HG03175 (cell line): ENCODE measurements around the gene PAFAH1B2.

Experiments used
- ATAC-seq: cut with Tn5 transposase; IDR thresholded peaks from one replicate; pipeline ENCODE4 v1.9.1; 2021; ENCODE audit warnings: mild to moderate bottlenecking, moderate library complexity; ENCODE audit not compliant: unreplicated experiment

PAFAH1B2 gene

GRCh38 chr11:117187799-117188481 lies 43.9 kb downstream of the PAFAH1B2 start:
- ATAC-seq = no peak

- no peak for ATAC-seq
These were observed 44.6 kb downstream of the PAFAH1B2 start for GRCh38 chr11:117188620-117189081.

GRCh38 chr11:117189191-117189940 lies 45.3 kb downstream of the PAFAH1B2 start:
- peak; percentile 55 for ATAC-seq

- ATAC-seq = no peak
These were observed 46.0 kb downstream of the PAFAH1B2 start for GRCh38 chr11:117189941-117190544.

GRCh38 chr11:117191680-117192400 lies 47.8 kb downstream of the PAFAH1B2 start:
- ATAC-seq = no peak

GRCh38 chr11:117192401-117192875 lies 48.4 kb downstream of the PAFAH1B2 start:
- ATAC-seq = no peak

- ATAC-seq = no peak
These were observed 49.3 kb downstream of the PAFAH1B2 start for GRCh38 chr11:117193130-117194020.

- no peak for ATAC-seq
These were observed 50.2 kb downstream of the PAFAH1B2 start for GRCh38 chr11:117194267-117194666.

GRCh38 chr11:117195258-117195657 lies 51.2 kb downstream of the PAFAH1B2 start:
- ATAC-seq = no peak

GRCh38 chr11:117195761-117196160 lies 51.7 kb downstream of the PAFAH1B2 start:
- ATAC-seq = no peak

- ATAC-seq = no peak
These were observed 52.9 kb downstream of the PAFAH1B2 start for GRCh38 chr11:117197006-117197405.

GRCh38 chr11:117197516-117198456 lies 53.7 kb downstream of the PAFAH1B2 start:
- no peak for ATAC-seq

- no peak for ATAC-seq
These were observed 54.5 kb downstream of the PAFAH1B2 start for GRCh38 chr11:117198613-117199012.

GRCh38 chr11:117199053-117199915 lies 55.2 kb downstream of the PAFAH1B2 start, which contains the start of gene TAGLN:
TAGLN (plus strand) TSS chr11:117199370; CDS start chr11:117203014, 3,644 bp downstream.
- no peak for ATAC-seq

- no peak for ATAC-seq
These were observed 56.1 kb downstream of the PAFAH1B2 start for GRCh38 chr11:117199916-117200812.

- ATAC-seq = no peak
These were observed 56.9 kb downstream of the PAFAH1B2 start for GRCh38 chr11:117200813-117201657.
